BLaER1 (cell line): ENCODE data around the gene FAM174C.

Experiments
- H3K27ac ChIP-seq: shearing (Covaris generic); formaldehyde crosslinking; 2 replicates; pipeline ENCODE4 v1.8.1; 2022
- H3K27me3 ChIP-seq: shearing (Covaris generic); formaldehyde crosslinking; 2 replicates; pipeline ENCODE4 v1.8.1; 2022
- H3K36me3 ChIP-seq: shearing (Covaris generic); formaldehyde crosslinking; 2 replicates; pipeline ENCODE4 v1.8.1; 2022
- H3K4me1 ChIP-seq: shearing (Covaris generic); formaldehyde crosslinking; 2 replicates; pipeline ENCODE4 v1.8.1; 2022
- H3K4me2 ChIP-seq: shearing (Covaris generic); formaldehyde crosslinking; 2 replicates; pipeline ENCODE4 v1.8.1; 2022
- H3K4me3 ChIP-seq: shearing (Covaris generic); formaldehyde crosslinking; 2 replicates; pipeline ENCODE4 v1.8.1; 2022
- H3K9ac ChIP-seq: shearing (Covaris generic); formaldehyde crosslinking; 2 replicates; pipeline ENCODE4 v1.8.1; 2022
- H3K9me3 ChIP-seq: shearing (Covaris generic); formaldehyde crosslinking; 2 replicates; pipeline ENCODE4 v1.8.1; 2022
- H4K20me1 ChIP-seq: shearing (Covaris generic); formaldehyde crosslinking; 2 replicates; pipeline ENCODE4 v1.8.1; 2022
- Cebpa-rat ChIP-seq: shearing (Covaris generic); IDR thresholded peaks from 2 replicates; pipeline ENCODE4 v1.8.1; 2022

FAM174C gene

GRCh38 chr19:1278074-1278473, 2.7 kb downstream of the FAM174C start:
- no peak for TF ChIP-seq Cebpa-rat
- Histone ChIP-seq H3K27ac (no peak overlapping the region), H4K20me1 (peaks cover 55% of the 10 kb centered on the region), H3K27me3 (peaks cover 5% of the 10 kb centered on the region), H3K9me3 (no peaks in the 10 kb centered on the region), H3K9ac (no peak overlapping the region), H3K36me3 (peaks cover 48% of the 10 kb centered on the region), H3K4me2 (no peak overlapping the region), H3K4me1 (peaks cover 45% of the 10 kb centered on the region), H3K4me3 (no peak overlapping the region)

- H3K36me3 ChIP-seq: peaks cover 39% of the 10 kb centered on the region
- peaks cover 14% of the 10 kb centered on the region for H3K27me3 ChIP-seq
- H4K20me1 ChIP-seq: peaks cover 47% of the 10 kb centered on the region
- TF ChIP-seq Cebpa-rat: no peak
- H3K4me2 ChIP-seq: no peak overlapping the region
- no peak overlapping the region for H3K9ac ChIP-seq
- no peaks in the 10 kb centered on the region for H3K9me3 ChIP-seq
- H3K4me3 ChIP-seq: no peak overlapping the region
- peaks cover 37% of the 10 kb centered on the region for H3K4me1 ChIP-seq
- no peak overlapping the region for H3K27ac ChIP-seq
Observed at GRCh38 chr19:1278713-1279660, 3.7 kb downstream of the FAM174C start.

- Histone ChIP-seq H3K4me3 (no peak overlapping the region), H3K27ac (no peak overlapping the region), H3K4me1 (peaks cover 28% of the 10 kb centered on the region), H3K27me3 (peaks cover 23% of the 10 kb centered on the region), H3K9ac (no peak overlapping the region), H3K9me3 (no peaks in the 10 kb centered on the region), H4K20me1 (peaks cover 47% of the 10 kb centered on the region), H3K36me3 (peaks cover 30% of the 10 kb centered on the region), H3K4me2 (no peak overlapping the region)
- TF ChIP-seq Cebpa-rat: no peak
Observed at GRCh38 chr19:1279782-1280341, 4.5 kb downstream of the FAM174C start.

GRCh38 chr19:1280636-1281568, 5.6 kb downstream of the FAM174C start:
- Histone ChIP-seq H3K9me3 (no peaks in the 10 kb centered on the region), H3K4me2 (no peak overlapping the region), H3K4me3 (no peak overlapping the region), H3K27ac (no peak overlapping the region), H3K36me3 (peaks cover 27% of the 10 kb centered on the region), H3K27me3 (peaks cover 33% of the 10 kb centered on the region), H3K9ac (no peak overlapping the region), H3K4me1 (peaks cover 32% of the 10 kb centered on the region), H4K20me1 (peaks cover 50% of the 10 kb centered on the region)
- TF ChIP-seq Cebpa-rat: no peak

GRCh38 chr19:1281569-1282287, 6.4 kb downstream of the FAM174C start:
- Histone ChIP-seq H3K36me3 (peaks cover 27% of the 10 kb centered on the region), H4K20me1 (peaks cover 46% of the 10 kb centered on the region), H3K27ac (no peak overlapping the region), H3K27me3 (peaks cover 41% of the 10 kb centered on the region), H3K4me1 (peaks cover 31% of the 10 kb centered on the region), H3K4me2 (no peak overlapping the region), H3K9me3 (no peaks in the 10 kb centered on the region), H3K4me3 (no peak overlapping the region), H3K9ac (no peak overlapping the region)
- TF ChIP-seq Cebpa-rat: no peak

- no peak for TF ChIP-seq Cebpa-rat
- peaks cover 31% of the 10 kb centered on the region for H3K4me1 ChIP-seq
- peaks cover 51% of the 10 kb centered on the region for H3K27me3 ChIP-seq
- H3K4me2 ChIP-seq: no peak overlapping the region
- no peak overlapping the region for H3K4me3 ChIP-seq
- peaks cover 20% of the 10 kb centered on the region for H3K36me3 ChIP-seq
- H4K20me1 ChIP-seq: peaks cover 49% of the 10 kb centered on the region
- no peaks in the 10 kb centered on the region for H3K9me3 ChIP-seq
- H3K27ac ChIP-seq: no peak overlapping the region
- no peak overlapping the region for H3K9ac ChIP-seq
Observed at GRCh38 chr19:1282588-1283206, 7.4 kb downstream of the FAM174C start.

- Histone ChIP-seq H3K9me3 (no peaks in the 10 kb centered on the region), H3K4me3 (no peak overlapping the region), H3K27me3 (peaks cover 58% of the 10 kb centered on the region), H3K27ac (no peak overlapping the region), H3K36me3 (peaks cover 13% of the 10 kb centered on the region), H3K4me1 (peaks cover 30% of the 10 kb centered on the region), H4K20me1 (peaks cover 55% of the 10 kb centered on the region), H3K4me2 (no peak overlapping the region), H3K9ac (no peak overlapping the region)
- no peak for TF ChIP-seq Cebpa-rat
Observed at GRCh38 chr19:1283207-1283916, 8.0 kb downstream of the FAM174C start.

GRCh38 chr19:1283917-1284292, 8.6 kb downstream of the FAM174C start:
- H3K4me1 ChIP-seq: peaks cover 36% of the 10 kb centered on the region
- no peak overlapping the region for H3K27ac ChIP-seq
- H4K20me1 ChIP-seq: peaks cover 57% of the 10 kb centered on the region
- no peaks in the 10 kb centered on the region for H3K9me3 ChIP-seq
- H3K4me3 ChIP-seq: no peak overlapping the region
- H3K9ac ChIP-seq: no peak overlapping the region
- H3K36me3 ChIP-seq: peaks cover 8% of the 10 kb centered on the region
- no peak for TF ChIP-seq Cebpa-rat
- peaks cover 63% of the 10 kb centered on the region for H3K27me3 ChIP-seq
- no peak overlapping the region for H3K4me2 ChIP-seq
